GM23338 (cell line): ENCODE data around the gene CPLANE1. TPM values are rescaled to one million over a fixed set of nuclear protein-coding genes. Genes with fewer than 3 reads are reported as not detected.

ENCODE experiments used
- ATAC-seq: fragments of 200-7000 bp; cut with Tn5 transposase; 3 replicates; pipeline ENCODE4 v1.9.1; 2020
- DNase-seq: peaks from one replicate; pipeline ENCODE4 v3.0.0-alpha.2; 2015; ENCODE audit warnings: low spot score
- H2AFZ ChIP-seq: fragments of 200-600 bp; sonication (generic); 2 replicates; pipeline ENCODE4 v1.8.0; 2016; ENCODE audit warnings: antibody characterized with exemption, mild to moderate bottlenecking, moderate library complexity
- H3F3A ChIP-seq: fragments of 200-600 bp; sonication (generic); replicated peaks from 2 replicates; pipeline ENCODE4 v1.8.0; 2017; ENCODE audit warnings: antibody characterized with exemption, mixed run types, low read depth
- H3K27ac ChIP-seq: fragments of 200-600 bp; sonication (generic); 2 replicates; pipeline ENCODE4 v1.6.1; 2016; ENCODE audit warnings: low read depth
- H3K27me3 ChIP-seq: fragments of 200-600 bp; sonication (generic); 2 replicates; pipeline ENCODE4 v1.8.0; 2016; ENCODE audit warnings: mild to moderate bottlenecking, mixed run types, moderate library complexity; ENCODE audit not compliant: insufficient read depth
- H3K36me3 ChIP-seq: fragments of 200-600 bp; sonication (generic); 2 replicates; pipeline ENCODE4 v1.8.0; 2016; ENCODE audit warnings: mild to moderate bottlenecking; ENCODE audit not compliant: insufficient read depth
- H3K4me1 ChIP-seq: fragments of 200-600 bp; sonication (generic); 2 replicates; pipeline ENCODE4 v1.8.0; 2016; ENCODE audit warnings: mild to moderate bottlenecking, moderate library complexity; ENCODE audit not compliant: insufficient read depth
- H3K4me2 ChIP-seq: fragments of 200-600 bp; sonication (generic); 2 replicates; pipeline ENCODE4 v1.7.1; 2017; ENCODE audit warnings: mixed run types
- H3K4me3 ChIP-seq: fragments of 200-600 bp; sonication (generic); 2 replicates; pipeline ENCODE4 v1.6.1; 2016; ENCODE audit warnings: mixed run types
- H3K79me2 ChIP-seq: fragments of 200-600 bp; sonication (generic); replicated peaks from 2 replicates; pipeline ENCODE4 v1.8.0; 2017; ENCODE audit warnings: mild to moderate bottlenecking; ENCODE audit not compliant: insufficient read depth
- H3K9me2 ChIP-seq: fragments of 200-600 bp; sonication (generic); 2 replicates; pipeline ENCODE4 v1.8.0; 2017; ENCODE audit not compliant: insufficient read depth
- H4K20me1 ChIP-seq: fragments of 200-600 bp; sonication (generic); replicated peaks from 2 replicates; pipeline ENCODE4 v1.8.0; 2017; ENCODE audit warnings: mild to moderate bottlenecking; ENCODE audit not compliant: insufficient read depth
- H3K27ac Mint-ChIP-seq: 2 replicates; pipeline ENCODE4 v1.8.0; 2020; ENCODE audit warnings: inconsistent platforms, mild to moderate bottlenecking, moderate library complexity, mixed read lengths
- H3K27me3 Mint-ChIP-seq: 3 replicates; pipeline ENCODE4 v1.8.0; 2022; ENCODE audit warnings: low read depth, mild to moderate bottlenecking, moderate library complexity, mixed read lengths, inconsistent platforms; ENCODE audit not compliant: insufficient read depth, poor library complexity
- H3K36me3 Mint-ChIP-seq: 3 replicates; pipeline ENCODE4 v1.8.0; 2021; ENCODE audit warnings: low read depth, mild to moderate bottlenecking, inconsistent platforms, moderate library complexity, mixed read lengths
- H3K4me1 Mint-ChIP-seq: 3 replicates; pipeline ENCODE4 v1.8.0; 2020; ENCODE audit warnings: mild to moderate bottlenecking, inconsistent platforms, mixed read lengths
- H3K4me3 Mint-ChIP-seq: 3 replicates; pipeline ENCODE4 v1.8.0; 2021; ENCODE audit warnings: moderate library complexity, mild to moderate bottlenecking, inconsistent platforms, mixed read lengths
- H3K9me3 Mint-ChIP-seq: 3 replicates; pipeline ENCODE4 v1.8.0; 2020; ENCODE audit warnings: moderate library complexity, mild to moderate bottlenecking, inconsistent platforms, mixed read lengths
- CREB1 ChIP-seq: fragments of 250-450 bp; sonication (Bioruptor Pico); IDR thresholded peaks from 2 replicates; pipeline ENCODE4 v1.5.0; 2020; ENCODE audit warnings: low read depth, mild to moderate bottlenecking, moderate library complexity
- CTCF ChIP-seq, 2 experiments: fragments of 200-600 bp in 1 of 2; sonication (generic) in 1 of 2; conservative IDR thresholded peaks; 2 replicates each; pipeline versions ENCODE4 v1.5.1 to v1.6.1; 2016 to 2017; ENCODE audit warnings: antibody characterized with exemption in 2 of 2, low read depth in 2 of 2, mild to moderate bottlenecking in 2 of 2, moderate library complexity in 1 of 2
- ETS1 ChIP-seq: IDR thresholded peaks from 2 replicates; pipeline ENCODE4 v1.6.1; 2016; ENCODE audit warnings: antibody characterized with exemption
- EZH2 ChIP-seq: fragments of 200-600 bp; sonication (generic); IDR thresholded peaks from one replicate; pipeline ENCODE4 v1.8.0; 2017; ENCODE audit warnings: antibody characterized with exemption, mild to moderate bottlenecking, low read depth; ENCODE audit not compliant: unreplicated experiment
- EZH2phosphoT487 ChIP-seq: fragments of 200-600 bp; sonication (generic); IDR thresholded peaks from one replicate; pipeline ENCODE4 v1.8.1; 2018; ENCODE audit warnings: antibody characterized with exemption; ENCODE audit not compliant: unreplicated experiment
- JUNB ChIP-seq: IDR thresholded peaks from one replicate; pipeline ENCODE4 v1.6.1; 2016; ENCODE audit warnings: antibody characterized with exemption; ENCODE audit not compliant: unreplicated experiment
- NANOG ChIP-seq: IDR thresholded peaks from 2 replicates; pipeline ENCODE4 v1.6.1; 2016; ENCODE audit warnings: antibody characterized with exemption, borderline replicate concordance
- POLR2AphosphoS5 ChIP-seq: IDR thresholded peaks from 2 replicates; pipeline ENCODE4 v1.6.1; 2016; ENCODE audit warnings: antibody characterized with exemption, low read depth
- REST ChIP-seq: IDR thresholded peaks from one replicate; pipeline ENCODE4 v1.6.1; 2018; ENCODE audit warnings: antibody characterized with exemption; ENCODE audit not compliant: unreplicated experiment
- STAT1 ChIP-seq: IDR thresholded peaks from one replicate; pipeline ENCODE4 v1.6.1; 2016; ENCODE audit warnings: antibody characterized with exemption; ENCODE audit not compliant: unreplicated experiment
- ZNF114 ChIP-seq: fragments of 250-450 bp; sonication (Bioruptor Pico); IDR thresholded peaks from 2 replicates; pipeline ENCODE4 v1.5.0; 2020; ENCODE audit warnings: mild to moderate bottlenecking, moderate library complexity
- ZNF331 ChIP-seq: fragments of 250-450 bp; sonication (Bioruptor Pico); IDR thresholded peaks from 2 replicates; pipeline ENCODE4 v1.5.0; 2020; ENCODE audit warnings: low read depth, mild to moderate bottlenecking, moderate library complexity
- ZNF462 ChIP-seq: fragments of 250-450 bp; sonication (Bioruptor Pico); IDR thresholded peaks from 2 replicates; pipeline ENCODE4 v1.5.0; 2020; ENCODE audit warnings: mild to moderate bottlenecking, moderate library complexity
- polyA plus RNA-seq: library from polyadenylated mRNA; unstranded; fragments of >200 nt; fragmentation: Nextera tagmentation; extraction: Ambion mirVana; gene quantifications from 2 replicates; pipeline ENCODE4 v1.2.1, GENCODE V29; 2016
- total RNA-seq: library from RNA; depleted of rRNA; stranded (reverse); fragments of >200 nt; shearing (Covaris generic); gene quantifications from 2 replicates; pipeline ENCODE4 v1.2.3, GENCODE V29; 2014

The CPLANE1 gene
- total and polyA plus RNA-seq, 2 experiments from 2014 or later: 5.1 to 8.3 TPM

- no peak overlapping the region for H3K4me2 ChIP-seq
- no peaks in the 10 kb centered on the region for H3K4me1 Mint-ChIP-seq
- no peaks in the 10 kb centered on the region for H3K9me2 ChIP-seq
- no peak overlapping the region for H2AFZ ChIP-seq
- H3K27me3 Mint-ChIP-seq: no peaks in the 10 kb centered on the region
- ATAC-seq: no peak
- H3K27me3 ChIP-seq: no peaks in the 10 kb centered on the region
- no peaks in the 10 kb centered on the region for H3K9me3 Mint-ChIP-seq
- H3F3A ChIP-seq: no peaks in the 10 kb centered on the region
- H3K4me3 ChIP-seq: no peak overlapping the region
- no peak overlapping the region for H3K27ac ChIP-seq
- TF ChIP-seq EZH2 (no peak), NANOG (no peak), EZH2phosphoT487 (no peak), CREB1 (CRISPR knock-in tag) (no peak), CTCF (conservative IDR thresholded peaks at IDR 0.05; ENCODE audit: low read depth in 2 of 2) (no peak), JUNB (no peak), ZNF462 (CRISPR knock-in tag) (no peak), REST (no peak), ZNF331 (CRISPR knock-in tag) (no peak), POLR2AphosphoS5 (no peak), ETS1 (no peak), STAT1 (no peak), ZNF114 (CRISPR knock-in tag) (no peak)
- no peaks in the 10 kb centered on the region for H3K79me2 ChIP-seq
- H3K27ac Mint-ChIP-seq: no peak overlapping the region
- peaks cover 9% of the 10 kb centered on the region; the same call in 1 of the 3 replicates for H3K36me3 Mint-ChIP-seq
- H3K4me3 Mint-ChIP-seq: no peak overlapping the region
- H3K4me1 ChIP-seq: no peaks in the 10 kb centered on the region
- no peaks in the 10 kb centered on the region for H4K20me1 ChIP-seq
- H3K36me3 ChIP-seq: peaks cover 15% of the 10 kb centered on the region; the same call in 1 of the 2 replicates
- DNase-seq: no peak
Measured at GRCh38 chr5:37063739-37064138, 185.4 kb downstream of the CPLANE1 start.
